OCI-LY1 (cell line): ENCODE results near the gene PIP4K2A.

Experiments used
- H2AFZ ChIP-seq: fragments of 200-600 bp; sonication (generic), shearing (Covaris generic); 2 replicates; pipeline ENCODE4 v1.6.0; 2014; ENCODE audit warnings: antibody characterized with exemption, mild to moderate bottlenecking, low read length
- H3F3A ChIP-seq: fragments of 200-600 bp; sonication (generic), shearing (Covaris generic); 2 replicates; pipeline ENCODE4 v1.6.0; 2014; ENCODE audit warnings: mild to moderate bottlenecking, antibody characterized with exemption, low read length, moderate library complexity; ENCODE audit not compliant: insufficient read depth
- H3K27ac ChIP-seq: fragments of 200-600 bp; sonication (generic); 2 replicates; pipeline ENCODE4 v1.5.1; 2014; ENCODE audit warnings: low read length, mixed run types, mild to moderate bottlenecking, low read depth; ENCODE audit not compliant: poor library complexity, severe bottlenecking
- H3K27me3 ChIP-seq: fragments of 200-600 bp; sonication (generic); 2 replicates; pipeline ENCODE4 v1.6.0; 2014; ENCODE audit warnings: antibody characterized with exemption, mild to moderate bottlenecking, low read length, moderate library complexity; ENCODE audit not compliant: insufficient read depth
- H3K36me3 ChIP-seq: fragments of 200-600 bp; sonication (generic); 2 replicates; pipeline ENCODE4 v1.6.1; 2014; ENCODE audit warnings: mild to moderate bottlenecking, antibody characterized with exemption, low read length, moderate library complexity, mixed read lengths; ENCODE audit not compliant: insufficient read depth
- H3K4me1 ChIP-seq: fragments of 200-600 bp; sonication (generic); 2 replicates; pipeline ENCODE4 v1.5.1; 2014; ENCODE audit warnings: mild to moderate bottlenecking, low read length, moderate library complexity; ENCODE audit not compliant: insufficient read depth, severe bottlenecking
- H3K4me2 ChIP-seq: fragments of 200-600 bp; sonication (generic), shearing (Covaris generic); 2 replicates; pipeline ENCODE4 v1.6.1; 2014; ENCODE audit warnings: low read length
- H3K4me3 ChIP-seq: fragments of 200-600 bp; sonication (generic); 2 replicates; pipeline ENCODE4 v1.5.1; 2014; ENCODE audit warnings: low read length, low read depth, mild to moderate bottlenecking, mixed read lengths; ENCODE audit not compliant: poor library complexity, severe bottlenecking
- H3K79me2 ChIP-seq: fragments of 200-600 bp; shearing (Covaris generic); 2 replicates; pipeline ENCODE4 v1.6.1; 2016; ENCODE audit warnings: mixed run types, low read length, mixed read lengths; ENCODE audit not compliant: insufficient read depth
- H3K9ac ChIP-seq: fragments of 200-600 bp; sonication (generic), shearing (Covaris generic); 2 replicates; pipeline ENCODE4 v1.6.1; 2014; ENCODE audit warnings: mild to moderate bottlenecking, low read length, mixed read lengths
- H3K9me2 ChIP-seq: fragments of 200-600 bp; sonication (generic), shearing (Covaris generic); 2 replicates; pipeline ENCODE4 v1.6.1; 2014; ENCODE audit warnings: low read depth, mild to moderate bottlenecking, low read length, mixed read lengths
- H3K9me3 ChIP-seq: fragments of 200-600 bp; shearing (Covaris generic); 2 replicates; pipeline ENCODE4 v1.6.1; 2014; ENCODE audit warnings: low read length, mixed read lengths
- H4K20me1 ChIP-seq: fragments of 200-600 bp; sonication (generic), shearing (Covaris generic); 2 replicates; pipeline ENCODE4 v1.6.0; 2016; ENCODE audit warnings: mild to moderate bottlenecking, low read length; ENCODE audit not compliant: insufficient read depth
- CTCF ChIP-seq: fragments of 200-600 bp; sonication (generic), shearing (Covaris generic); IDR thresholded peaks from 2 replicates; pipeline ENCODE4 v1.5.1; 2017; ENCODE audit warnings: mild to moderate bottlenecking, antibody characterized with exemption, low read length, moderate library complexity, mixed read lengths
- EZH2 ChIP-seq: fragments of 200-600 bp; sonication (generic), shearing (Covaris generic); IDR thresholded peaks from 2 replicates; pipeline ENCODE4 v1.8.0; 2017; ENCODE audit warnings: borderline replicate concordance, mixed run types, mild to moderate bottlenecking, antibody characterized with exemption, low read length, moderate library complexity, mixed read lengths

Gene PIP4K2A

GRCh38 chr10:22593026-22593425 lies 121.4 kb downstream of the PIP4K2A start:
- no peaks in the 10 kb centered on the region for H3F3A ChIP-seq
- H3K9me2 ChIP-seq, result no peaks in the 10 kb centered on the region
- no peak overlapping the region for H3K4me3 ChIP-seq
- H3K4me1 ChIP-seq, result no peaks in the 10 kb centered on the region
- no peak overlapping the region for H3K9ac ChIP-seq
- H2AFZ ChIP-seq, result no peak overlapping the region
- no peaks in the 10 kb centered on the region for H3K9me3 ChIP-seq
- H3K79me2 ChIP-seq, result no peaks in the 10 kb centered on the region
- no peak overlapping the region for H3K4me2 ChIP-seq
- H4K20me1 ChIP-seq, result no peaks in the 10 kb centered on the region
- H3K27me3 ChIP-seq, result no peaks in the 10 kb centered on the region
- H3K36me3 ChIP-seq, result no peaks in the 10 kb centered on the region
- no peak overlapping the region for H3K27ac ChIP-seq
- no peak for TF ChIP-seq EZH2
- TF ChIP-seq CTCF, result no peak

GRCh38 chr10:22589851-22590514 lies 124.4 kb downstream of the PIP4K2A start:
- H3K27me3 ChIP-seq, result no peaks in the 10 kb centered on the region
- no peaks in the 10 kb centered on the region for H3K9me3 ChIP-seq
- no peaks in the 10 kb centered on the region for H3K4me1 ChIP-seq
- no peak overlapping the region for H3K4me3 ChIP-seq
- no peaks in the 10 kb centered on the region for H3K9me2 ChIP-seq
- TF ChIP-seq EZH2 (no peak), CTCF (no peak)
- no peak overlapping the region for H2AFZ ChIP-seq
- no peaks in the 10 kb centered on the region for H4K20me1 ChIP-seq
- H3K27ac ChIP-seq, result no peak overlapping the region
- H3K36me3 ChIP-seq, result no peaks in the 10 kb centered on the region
- H3K79me2 ChIP-seq, result no peaks in the 10 kb centered on the region
- H3K9ac ChIP-seq, result no peak overlapping the region
- H3F3A ChIP-seq, result no peaks in the 10 kb centered on the region
- H3K4me2 ChIP-seq, result no peak overlapping the region

DNA sequence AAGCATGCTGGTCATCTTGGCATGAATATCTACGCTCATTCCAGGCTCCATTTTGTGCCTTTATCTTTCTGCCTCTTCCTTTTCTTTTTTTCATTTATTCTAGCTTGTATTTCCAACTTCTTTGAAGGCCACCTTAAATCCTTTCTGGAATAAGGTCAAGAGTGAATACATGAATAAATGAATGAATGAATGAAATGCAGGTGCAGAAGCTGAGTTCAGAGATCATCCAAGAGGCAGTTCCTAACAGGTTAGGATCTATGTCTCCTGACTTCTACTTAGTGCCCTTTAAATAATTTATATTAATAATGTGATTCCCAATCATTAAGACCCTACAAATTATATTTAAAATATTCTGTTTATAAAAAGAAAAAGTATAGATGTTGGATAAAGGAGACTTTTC lies 125.9 kb downstream of the PIP4K2A start:
- Histone ChIP-seq H3K27me3 (no peaks in the 10 kb centered on the region), H4K20me1 (no peaks in the 10 kb centered on the region), H3K27ac (no peak overlapping the region), H3K4me3 (no peak overlapping the region), H2AFZ (no peak overlapping the region), H3K9ac (no peak overlapping the region), H3K79me2 (no peaks in the 10 kb centered on the region), H3K9me3 (no peaks in the 10 kb centered on the region), H3K36me3 (no peaks in the 10 kb centered on the region), H3K4me2 (no peak overlapping the region), H3K9me2 (no peaks in the 10 kb centered on the region), H3K4me1 (no peaks in the 10 kb centered on the region), H3F3A (no peaks in the 10 kb centered on the region)
- TF ChIP-seq CTCF (no peak), EZH2 (no peak)
